H1 (cell line): ENCODE data around the gene ASCC1. TPM values are rescaled to one million over a fixed set of nuclear protein-coding genes. Genes with fewer than 3 reads are reported as not detected.

ENCODE experiments used
- CTBP2 ChIP-seq: IDR thresholded peaks from 2 replicates; pipeline ENCODE4 v1.7.0; 2011; ENCODE audit warnings: borderline replicate concordance, mild to moderate bottlenecking, moderate library complexity, mixed read lengths, low read length; ENCODE audit not compliant: insufficient read depth, insufficient read length
- KDM4A ChIP-seq: IDR thresholded peaks from one replicate; pipeline ENCODE4 v1.7.1; 2012; ENCODE audit warnings: low read depth, mild to moderate bottlenecking, moderate library complexity, low read length, inconsistent platforms; ENCODE audit not compliant: severe bottlenecking
- SIRT6 ChIP-seq: IDR thresholded peaks from one replicate; pipeline ENCODE4 v1.7.1; 2012; ENCODE audit warnings: low read length, inconsistent platforms
- polyA plus RNA-seq, 7 experiments: library from polyadenylated mRNA; depleted of rRNA in 3 of 7; stranded (reverse) in 5 of 7; unstranded in 2 of 7; fragments of >200 nt in 5 of 7; fragments of 200-250 nt in 2 of 7; gene quantifications; 1 replicate in 5 of 7; 2 replicates in 1 of 7; 4 replicates in 1 of 7; pipeline versions ENCODE4 v1.2.1 to v1.2.3, GENCODE V29; 2011 to 2013; ENCODE audit warnings: missing spikeins in 2 of 7, mixed read lengths in 2 of 7
- total RNA-seq: library from RNA; stranded (reverse); fragmentation: NEBNext Ultra II Directional; extraction: Animal tissue kit (Norgen Biotek cat#: 25700); gene quantifications from 2 replicates; pipeline ENCODE4 v1.2.1, GENCODE V29; 2021

Gene ASCC1
- total and polyA plus RNA-seq, 2 of the 8 experiments (the other 6 are each of a cell fraction or from before 2014, with no cell fraction given) = 25.6 to 35.8 TPM

DNA sequence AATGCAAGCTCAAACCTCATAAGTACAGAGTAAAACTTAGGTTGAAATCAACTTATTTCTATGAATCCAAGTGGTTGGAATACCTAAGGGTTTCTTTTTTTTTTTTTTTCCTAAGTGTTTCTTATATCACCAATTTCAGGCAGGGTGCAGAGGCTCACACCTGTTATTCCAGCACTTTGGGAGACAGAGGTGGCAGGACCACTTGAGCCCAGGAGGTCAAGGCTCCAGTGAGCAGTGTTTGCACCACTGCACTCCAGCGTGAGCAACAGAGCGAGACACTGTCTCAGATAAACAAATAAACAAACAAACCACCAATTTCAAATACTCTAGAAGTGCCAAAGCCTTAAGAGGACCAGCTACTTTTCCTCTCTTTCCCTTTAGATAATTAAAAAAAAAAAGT lies 88.5 kb downstream of the ASCC1 start (continued):
- TF ChIP-seq KDM4A (no peak), CTBP2 (no peak), SIRT6 (no peak)
- TF ChIP-seq, all 59 proteins: peak for 0
